Neural cell (in vitro differentiated cells): Measurements from ENCODE around the gene PITPNB.

ENCODE experiments used
- CTCF ChIP-seq: fragments of 450-650 bp; IDR thresholded peaks from 2 replicates; pipeline ENCODE4 v1.5.1; 2014; ENCODE audit warnings: antibody characterized with exemption, mild to moderate bottlenecking, moderate library complexity; ENCODE audit not compliant: poor library complexity, severe bottlenecking
- EP300 ChIP-seq: fragments of 450-650 bp; conservative IDR thresholded peaks from 2 replicates; pipeline ENCODE4 v1.6.1; 2014; ENCODE audit warnings: antibody characterized with exemption, mild to moderate bottlenecking, moderate library complexity; ENCODE audit not compliant: poor library complexity, severe bottlenecking
- EZH2 ChIP-seq: fragments of 200-600, 300-800 bp; shearing (Covaris generic), sonication (generic); IDR thresholded peaks from 2 replicates; pipeline ENCODE4 v1.6.1; 2014; ENCODE audit warnings: antibody characterized with exemption, low read length, borderline replicate concordance, mild to moderate bottlenecking; ENCODE audit not compliant: insufficient read depth, poor library complexity, severe bottlenecking
- POLR2AphosphoS5 ChIP-seq: IDR thresholded peaks from 2 replicates; pipeline ENCODE4 v1.6.1; 2012
- RAD21 ChIP-seq: fragments of 450-650 bp; conservative IDR thresholded peaks from 2 replicates; pipeline ENCODE4 v1.6.1; 2014; ENCODE audit warnings: antibody characterized with exemption, mild to moderate bottlenecking, moderate library complexity
- REST ChIP-seq: IDR thresholded peaks from 2 replicates; pipeline ENCODE4 v1.6.1; 2012; ENCODE audit warnings: borderline replicate concordance
- SMC3 ChIP-seq: fragments of 450-650 bp; conservative IDR thresholded peaks from 2 replicates; pipeline ENCODE4 v1.6.1; 2014; ENCODE audit warnings: antibody characterized with exemption, mild to moderate bottlenecking, moderate library complexity; ENCODE audit not compliant: poor library complexity
- TAF1 ChIP-seq: IDR thresholded peaks from 2 replicates; pipeline ENCODE4 v1.6.1; 2012; ENCODE audit warnings: low read depth

GRCh38 chr22:27895600-27895999 lies 23.5 kb downstream of the PITPNB start:
- TF ChIP-seq CTCF (no peak), SMC3 (no peak), EZH2 (no peak), POLR2AphosphoS5 (no peak), REST (no peak), EP300 (no peak), RAD21 (no peak), TAF1 (no peak)
